Measurements from ENCODE around the gene ZNF662. TPM values are rescaled to one million over a fixed set of nuclear protein-coding genes. Genes with fewer than 3 reads are reported as not detected.

Gene ZNF662
- total RNA-seq, 1 experiment from 2014 or later = 2.7 TPM

DNA sequence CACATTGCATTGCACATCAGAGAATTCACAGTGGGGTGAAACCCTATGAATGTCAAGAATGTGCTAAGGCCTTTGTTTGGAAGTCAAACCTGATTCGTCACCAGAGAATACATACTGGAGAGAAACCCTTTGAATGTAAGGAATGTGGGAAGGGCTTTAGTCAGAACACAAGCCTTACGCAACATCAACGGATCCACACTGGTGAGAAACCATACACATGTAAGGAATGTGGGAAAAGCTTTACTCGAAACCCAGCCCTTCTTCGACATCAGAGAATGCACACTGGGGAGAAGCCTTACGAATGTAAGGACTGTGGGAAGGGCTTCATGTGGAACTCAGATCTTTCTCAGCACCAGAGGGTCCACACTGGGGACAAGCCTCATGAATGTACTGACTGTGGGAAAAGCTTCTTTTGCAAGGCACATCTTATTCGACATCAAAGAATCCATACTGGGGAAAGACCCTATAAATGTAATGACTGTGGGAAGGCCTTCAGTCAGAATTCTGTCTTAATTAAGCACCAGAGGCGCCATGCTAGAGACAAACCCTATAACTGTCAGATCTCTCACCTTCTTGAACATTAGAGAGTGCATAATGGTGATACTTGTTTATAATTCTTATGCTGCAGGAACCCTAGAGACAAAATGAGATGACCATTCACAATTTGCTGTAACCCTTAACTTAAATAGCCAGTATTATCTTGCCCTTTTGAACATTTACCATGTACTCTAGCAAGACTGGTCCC, 9.0 kb downstream of the ZNF662 start:
- peaks cover 74% of the 10 kb centered on the region for H3K36me3 Mint-ChIP-seq

DNA sequence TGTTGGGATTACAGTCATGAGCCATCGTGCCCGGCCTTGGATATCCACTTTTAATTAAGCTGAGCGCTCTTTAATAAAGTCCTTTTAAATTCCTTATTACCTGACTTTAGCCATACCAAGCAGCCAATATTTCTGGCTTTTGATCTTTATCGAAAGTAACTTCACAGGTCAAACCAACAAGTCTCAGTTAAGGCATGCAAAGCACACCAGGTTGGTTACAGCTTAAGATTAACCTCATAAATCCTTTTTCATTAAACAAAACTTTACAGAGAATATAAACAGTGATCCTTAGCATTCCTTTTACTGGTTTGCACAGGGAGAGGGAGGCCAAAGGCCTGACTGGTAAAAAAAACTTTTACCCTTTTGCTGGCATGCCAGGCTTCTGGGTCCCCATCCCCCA, 17.7 kb downstream of the ZNF662 start:
- DNase-seq (ENCODE audit: low spot score) = no peak
- Mint-ChIP-seq H3K9me3 (peaks cover 37% of the 10 kb centered on the region), H3K4me3 (no peak overlapping the region), H3K4me1 (no peaks in the 10 kb centered on the region), H3K36me3 (peaks cover 23% of the 10 kb centered on the region), H3K27me3 (ENCODE audit: low read depth) (no peaks in the 10 kb centered on the region), H3K27ac (no peak overlapping the region)
- POLR2A ChIA-PET = interaction anchor here (0.6 kb wide), 1 partner anchor 698 kb away, joined by 4 read pairs; the partner anchor contains the start of gene ANO10
- no peak for ATAC-seq
- CTCF ChIA-PET = no interaction called here
- no peak for TF ChIP-seq TEAD1 (CRISPR knock-in tag; IDR thresholded peaks at IDR 0.05)
- TF ChIP-seq OVOL2 (CRISPR knock-in tag; IDR thresholded peaks at IDR 0.05; ENCODE audit: borderline replicate concordance) = no peak
- TF ChIP-seq MYBL2 (CRISPR knock-in tag; IDR thresholded peaks at IDR 0.05) = no peak
- TF ChIP-seq, protein P1, sequence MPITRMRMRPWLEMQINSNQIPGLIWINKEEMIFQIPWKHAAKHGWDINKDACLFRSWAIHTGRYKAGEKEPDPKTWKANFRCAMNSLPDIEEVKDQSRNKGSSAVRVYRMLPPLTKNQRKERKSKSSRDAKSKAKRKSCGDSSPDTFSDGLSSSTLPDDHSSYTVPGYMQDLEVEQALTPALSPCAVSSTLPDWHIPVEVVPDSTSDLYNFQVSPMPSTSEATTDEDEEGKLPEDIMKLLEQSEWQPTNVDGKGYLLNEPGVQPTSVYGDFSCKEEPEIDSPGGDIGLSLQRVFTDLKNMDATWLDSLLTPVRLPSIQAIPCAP (CRISPR knock-in tag; IDR thresholded peaks at IDR 0.05) = no peak
- TF ChIP-seq MXD4 (CRISPR knock-in tag; IDR thresholded peaks at IDR 0.05; ENCODE audit: borderline replicate concordance) = no peak
- TF ChIP-seq, protein P2, sequence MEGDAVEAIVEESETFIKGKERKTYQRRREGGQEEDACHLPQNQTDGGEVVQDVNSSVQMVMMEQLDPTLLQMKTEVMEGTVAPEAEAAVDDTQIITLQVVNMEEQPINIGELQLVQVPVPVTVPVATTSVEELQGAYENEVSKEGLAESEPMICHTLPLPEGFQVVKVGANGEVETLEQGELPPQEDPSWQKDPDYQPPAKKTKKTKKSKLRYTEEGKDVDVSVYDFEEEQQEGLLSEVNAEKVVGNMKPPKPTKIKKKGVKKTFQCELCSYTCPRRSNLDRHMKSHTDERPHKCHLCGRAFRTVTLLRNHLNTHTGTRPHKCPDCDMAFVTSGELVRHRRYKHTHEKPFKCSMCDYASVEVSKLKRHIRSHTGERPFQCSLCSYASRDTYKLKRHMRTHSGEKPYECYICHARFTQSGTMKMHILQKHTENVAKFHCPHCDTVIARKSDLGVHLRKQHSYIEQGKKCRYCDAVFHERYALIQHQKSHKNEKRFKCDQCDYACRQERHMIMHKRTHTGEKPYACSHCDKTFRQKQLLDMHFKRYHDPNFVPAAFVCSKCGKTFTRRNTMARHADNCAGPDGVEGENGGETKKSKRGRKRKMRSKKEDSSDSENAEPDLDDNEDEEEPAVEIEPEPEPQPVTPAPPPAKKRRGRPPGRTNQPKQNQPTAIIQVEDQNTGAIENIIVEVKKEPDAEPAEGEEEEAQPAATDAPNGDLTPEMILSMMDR (IDR thresholded peaks at IDR 0.05) = no peak
- TF ChIP-seq JUN (CRISPR knock-in tag; IDR thresholded peaks at IDR 0.05) = no peak
- TF ChIP-seq, protein P3, sequence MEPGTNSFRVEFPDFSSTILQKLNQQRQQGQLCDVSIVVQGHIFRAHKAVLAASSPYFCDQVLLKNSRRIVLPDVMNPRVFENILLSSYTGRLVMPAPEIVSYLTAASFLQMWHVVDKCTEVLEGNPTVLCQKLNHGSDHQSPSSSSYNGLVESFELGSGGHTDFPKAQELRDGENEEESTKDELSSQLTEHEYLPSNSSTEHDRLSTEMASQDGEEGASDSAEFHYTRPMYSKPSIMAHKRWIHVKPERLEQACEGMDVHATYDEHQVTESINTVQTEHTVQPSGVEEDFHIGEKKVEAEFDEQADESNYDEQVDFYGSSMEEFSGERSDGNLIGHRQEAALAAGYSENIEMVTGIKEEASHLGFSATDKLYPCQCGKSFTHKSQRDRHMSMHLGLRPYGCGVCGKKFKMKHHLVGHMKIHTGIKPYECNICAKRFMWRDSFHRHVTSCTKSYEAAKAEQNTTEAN (CRISPR knock-in tag; IDR thresholded peaks at IDR 0.05) = no peak

More for the DNA sequence above, 9.0 kb downstream of the ZNF662 start:
- Mint-ChIP-seq H3K4me3 (no peak overlapping the region), H3K27me3 (ENCODE audit: low read depth) (peaks cover 11% of the 10 kb centered on the region), H3K9me3 (peaks cover 81% of the 10 kb centered on the region), H3K4me1 (no peaks in the 10 kb centered on the region), H3K27ac (no peak overlapping the region)
- ATAC-seq (no peak), DNase-seq (ENCODE audit: low spot score) (no peak)
- CTCF ChIA-PET = no interaction called here
- TF ChIP-seq HMGA2 (CRISPR knock-in tag; IDR thresholded peaks at IDR 0.05) = no peak
- TF ChIP-seq, protein P4, sequence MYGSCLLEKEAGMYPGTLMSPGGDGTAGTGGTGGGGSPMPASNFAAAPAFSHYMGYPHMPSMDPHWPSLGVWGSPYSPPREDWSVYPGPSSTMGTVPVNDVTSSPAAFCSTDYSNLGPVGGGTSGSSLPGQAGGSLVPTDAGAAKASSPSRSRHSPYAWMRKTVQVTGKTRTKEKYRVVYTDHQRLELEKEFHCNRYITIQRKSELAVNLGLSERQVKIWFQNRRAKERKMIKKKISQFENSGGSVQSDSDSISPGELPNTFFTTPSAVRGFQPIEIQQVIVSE (CRISPR knock-in tag; IDR thresholded peaks at IDR 0.05; ENCODE audit: borderline replicate concordance) = no peak
- no peak for TF ChIP-seq ELF4 (CRISPR knock-in tag; IDR thresholded peaks at IDR 0.05; ENCODE audit: low read depth)
- TF ChIP-seq, protein P5, sequence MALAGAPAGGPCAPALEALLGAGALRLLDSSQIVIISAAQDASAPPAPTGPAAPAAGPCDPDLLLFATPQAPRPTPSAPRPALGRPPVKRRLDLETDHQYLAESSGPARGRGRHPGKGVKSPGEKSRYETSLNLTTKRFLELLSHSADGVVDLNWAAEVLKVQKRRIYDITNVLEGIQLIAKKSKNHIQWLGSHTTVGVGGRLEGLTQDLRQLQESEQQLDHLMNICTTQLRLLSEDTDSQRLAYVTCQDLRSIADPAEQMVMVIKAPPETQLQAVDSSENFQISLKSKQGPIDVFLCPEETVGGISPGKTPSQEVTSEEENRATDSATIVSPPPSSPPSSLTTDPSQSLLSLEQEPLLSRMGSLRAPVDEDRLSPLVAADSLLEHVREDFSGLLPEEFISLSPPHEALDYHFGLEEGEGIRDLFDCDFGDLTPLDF (CRISPR knock-in tag; IDR thresholded peaks at IDR 0.05) = no peak
- no peak for TF ChIP-seq TCF7 (CRISPR knock-in tag; IDR thresholded peaks at IDR 0.05; ENCODE audit: low read depth)
- TF ChIP-seq FOXJ3 (CRISPR knock-in tag; IDR thresholded peaks at IDR 0.05; ENCODE audit: borderline replicate concordance) = no peak
- TF ChIP-seq, protein P6, sequence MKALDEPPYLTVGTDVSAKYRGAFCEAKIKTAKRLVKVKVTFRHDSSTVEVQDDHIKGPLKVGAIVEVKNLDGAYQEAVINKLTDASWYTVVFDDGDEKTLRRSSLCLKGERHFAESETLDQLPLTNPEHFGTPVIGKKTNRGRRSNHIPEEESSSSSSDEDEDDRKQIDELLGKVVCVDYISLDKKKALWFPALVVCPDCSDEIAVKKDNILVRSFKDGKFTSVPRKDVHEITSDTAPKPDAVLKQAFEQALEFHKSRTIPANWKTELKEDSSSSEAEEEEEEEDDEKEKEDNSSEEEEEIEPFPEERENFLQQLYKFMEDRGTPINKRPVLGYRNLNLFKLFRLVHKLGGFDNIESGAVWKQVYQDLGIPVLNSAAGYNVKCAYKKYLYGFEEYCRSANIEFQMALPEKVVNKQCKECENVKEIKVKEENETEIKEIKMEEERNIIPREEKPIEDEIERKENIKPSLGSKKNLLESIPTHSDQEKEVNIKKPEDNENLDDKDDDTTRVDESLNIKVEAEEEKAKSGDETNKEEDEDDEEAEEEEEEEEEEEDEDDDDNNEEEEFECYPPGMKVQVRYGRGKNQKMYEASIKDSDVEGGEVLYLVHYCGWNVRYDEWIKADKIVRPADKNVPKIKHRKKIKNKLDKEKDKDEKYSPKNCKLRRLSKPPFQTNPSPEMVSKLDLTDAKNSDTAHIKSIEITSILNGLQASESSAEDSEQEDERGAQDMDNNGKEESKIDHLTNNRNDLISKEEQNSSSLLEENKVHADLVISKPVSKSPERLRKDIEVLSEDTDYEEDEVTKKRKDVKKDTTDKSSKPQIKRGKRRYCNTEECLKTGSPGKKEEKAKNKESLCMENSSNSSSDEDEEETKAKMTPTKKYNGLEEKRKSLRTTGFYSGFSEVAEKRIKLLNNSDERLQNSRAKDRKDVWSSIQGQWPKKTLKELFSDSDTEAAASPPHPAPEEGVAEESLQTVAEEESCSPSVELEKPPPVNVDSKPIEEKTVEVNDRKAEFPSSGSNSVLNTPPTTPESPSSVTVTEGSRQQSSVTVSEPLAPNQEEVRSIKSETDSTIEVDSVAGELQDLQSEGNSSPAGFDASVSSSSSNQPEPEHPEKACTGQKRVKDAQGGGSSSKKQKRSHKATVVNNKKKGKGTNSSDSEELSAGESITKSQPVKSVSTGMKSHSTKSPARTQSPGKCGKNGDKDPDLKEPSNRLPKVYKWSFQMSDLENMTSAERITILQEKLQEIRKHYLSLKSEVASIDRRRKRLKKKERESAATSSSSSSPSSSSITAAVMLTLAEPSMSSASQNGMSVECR (CRISPR knock-in tag; IDR thresholded peaks at IDR 0.05; ENCODE audit: borderline replicate concordance) = no peak
- TF ChIP-seq NR2C2 (CRISPR knock-in tag; IDR thresholded peaks at IDR 0.05) = no peak
- TF ChIP-seq OVOL2 (CRISPR knock-in tag; IDR thresholded peaks at IDR 0.05; ENCODE audit: borderline replicate concordance) = no peak
- no peak for TF ChIP-seq RORB (CRISPR knock-in tag; IDR thresholded peaks at IDR 0.05)
- no peak for TF ChIP-seq GABPB1 (CRISPR knock-in tag; IDR thresholded peaks at IDR 0.05)
- no peak for TF ChIP-seq SMAD3 (CRISPR knock-in tag; IDR thresholded peaks at IDR 0.05; ENCODE audit: borderline replicate concordance)
- TF ChIP-seq, protein P7, sequence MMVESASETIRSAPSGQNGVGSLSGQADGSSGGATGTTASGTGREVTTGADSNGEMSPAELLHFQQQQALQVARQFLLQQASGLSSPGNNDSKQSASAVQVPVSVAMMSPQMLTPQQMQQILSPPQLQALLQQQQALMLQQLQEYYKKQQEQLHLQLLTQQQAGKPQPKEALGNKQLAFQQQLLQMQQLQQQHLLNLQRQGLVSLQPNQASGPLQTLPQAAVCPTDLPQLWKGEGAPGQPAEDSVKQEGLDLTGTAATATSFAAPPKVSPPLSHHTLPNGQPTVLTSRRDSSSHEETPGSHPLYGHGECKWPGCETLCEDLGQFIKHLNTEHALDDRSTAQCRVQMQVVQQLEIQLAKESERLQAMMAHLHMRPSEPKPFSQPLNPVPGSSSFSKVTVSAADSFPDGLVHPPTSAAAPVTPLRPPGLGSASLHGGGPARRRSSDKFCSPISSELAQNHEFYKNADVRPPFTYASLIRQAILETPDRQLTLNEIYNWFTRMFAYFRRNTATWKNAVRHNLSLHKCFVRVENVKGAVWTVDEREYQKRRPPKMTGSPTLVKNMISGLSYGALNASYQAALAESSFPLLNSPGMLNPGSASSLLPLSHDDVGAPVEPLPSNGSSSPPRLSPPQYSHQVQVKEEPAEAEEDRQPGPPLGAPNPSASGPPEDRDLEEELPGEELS (CRISPR knock-in tag; IDR thresholded peaks at IDR 0.05) = no peak
- TF ChIP-seq, protein P8, sequence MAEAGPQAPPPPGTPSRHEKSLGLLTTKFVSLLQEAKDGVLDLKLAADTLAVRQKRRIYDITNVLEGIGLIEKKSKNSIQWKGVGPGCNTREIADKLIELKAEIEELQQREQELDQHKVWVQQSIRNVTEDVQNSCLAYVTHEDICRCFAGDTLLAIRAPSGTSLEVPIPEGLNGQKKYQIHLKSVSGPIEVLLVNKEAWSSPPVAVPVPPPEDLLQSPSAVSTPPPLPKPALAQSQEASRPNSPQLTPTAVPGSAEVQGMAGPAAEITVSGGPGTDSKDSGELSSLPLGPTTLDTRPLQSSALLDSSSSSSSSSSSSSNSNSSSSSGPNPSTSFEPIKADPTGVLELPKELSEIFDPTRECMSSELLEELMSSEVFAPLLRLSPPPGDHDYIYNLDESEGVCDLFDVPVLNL (CRISPR knock-in tag; IDR thresholded peaks at IDR 0.05; ENCODE audit: borderline replicate concordance, low read depth) = no peak
- TF ChIP-seq TP53 (CRISPR knock-in tag; IDR thresholded peaks at IDR 0.05) = no peak
- POLR2A ChIA-PET = no interaction called here
